SK-N-SH (cell line): ENCODE data around the gene KRT32. TPM values are rescaled to one million over a fixed set of nuclear protein-coding genes. Genes with fewer than 3 reads are reported as not detected.

Source experiments
- CTCF ChIA-PET: fragments of 300-600, 350-600 bp; formaldehyde crosslinking; extraction: SDS; loops from one replicate; lab custom pipeline; 2021; lab: Yijun Ruan, JAX
- POLR2A ChIA-PET: fragments of 350-600 bp; sonication (Branson Sonifier 250); formaldehyde crosslinking; extraction: SDS; loops from one replicate; lab custom pipeline; 2020; ENCODE audit warnings: antibody characterized with exemption, inconsistent platforms; lab: Yijun Ruan, JAX
- DNase-seq: peaks from one replicate; pipeline ENCODE4 v3.0.0; 2012
- H2AFZ ChIP-seq: fragments of 200-600 bp; sonication (generic); 2 replicates; pipeline ENCODE4 v1.8.1; 2016; ENCODE audit warnings: antibody characterized with exemption, mild to moderate bottlenecking, low read depth
- H3F3A ChIP-seq: fragments of 200-600 bp; sonication (generic); replicated peaks from 2 replicates; pipeline ENCODE3; 2016; ENCODE audit warnings: antibody characterized with exemption, mild to moderate bottlenecking; ENCODE audit not compliant: insufficient read depth
- H3K27ac ChIP-seq, 2 experiments: fragments of 200-500 bp in 1 of 2; fragments of 200-600 bp in 1 of 2; sonication (Bioruptor generic) in 1 of 2; sonication (generic), shearing (Covaris generic) in 1 of 2; 2 replicates each; pipeline versions ENCODE4 v1.5.1 to v1.6.1; 2014 to 2016; ENCODE audit warnings: low read depth in 2 of 2, inconsistent platforms in 1 of 2, low read length in 1 of 2, mild to moderate bottlenecking in 1 of 2, mixed read lengths in 1 of 2
- H3K27me3 ChIP-seq: fragments of 200-600 bp; sonication (generic), shearing (Covaris generic); 2 replicates; pipeline ENCODE4 v1.6.1; 2016; ENCODE audit warnings: mixed run types; ENCODE audit not compliant: insufficient read depth
- H3K36me3 ChIP-seq, 2 experiments: fragments of 200-500 bp in 1 of 2; fragments of 200-600 bp in 1 of 2; sonication (Bioruptor generic) in 1 of 2; sonication (generic) in 1 of 2; replicated peaks in 1 of 2; 2 replicates each; pipeline versions ENCODE3 to v1.5.1; 2014 to 2016; ENCODE audit warnings: low read length in 1 of 2, mild to moderate bottlenecking in 1 of 2; ENCODE audit not compliant: insufficient read depth in 2 of 2, control insufficient read depth in 1 of 2
- H3K4me1 ChIP-seq, 2 experiments: fragments of 200-500 bp in 1 of 2; fragments of 200-600 bp in 1 of 2; sonication (Bioruptor generic) in 1 of 2; sonication (generic), shearing (Covaris generic) in 1 of 2; 2 replicates each; pipeline versions ENCODE4 v1.5.1 to v1.6.1; 2014 to 2016; ENCODE audit warnings: low read depth in 1 of 2, low read length in 1 of 2, mixed run types in 1 of 2; ENCODE audit not compliant: insufficient read depth in 2 of 2, control insufficient read depth in 1 of 2
- H3K4me2 ChIP-seq: fragments of 200-600 bp; sonication (generic), shearing (Covaris generic); 2 replicates; pipeline ENCODE4 v1.6.1; 2017; ENCODE audit warnings: mixed run types
- H3K4me3 ChIP-seq, 2 experiments: fragments of 200-500 bp in 1 of 2; fragments of 200-600 bp in 1 of 2; sonication (Bioruptor generic) in 1 of 2; sonication (generic), shearing (Covaris generic) in 1 of 2; 2 replicates each; pipeline versions ENCODE4 v1.5.1 to v1.8.1; 2014 to 2016; ENCODE audit warnings: low read depth in 2 of 2, inconsistent platforms in 1 of 2, low read length in 1 of 2, mild to moderate bottlenecking in 1 of 2, mixed read lengths in 1 of 2, moderate library complexity in 1 of 2
- H3K79me2 ChIP-seq: fragments of 200-600 bp; sonication (generic); 2 replicates; pipeline ENCODE4 v1.8.1; 2017; ENCODE audit warnings: mild to moderate bottlenecking; ENCODE audit not compliant: insufficient read depth
- H3K9ac ChIP-seq: fragments of 200-600 bp; sonication (generic); 2 replicates; pipeline ENCODE4 v1.6.1; 2017; ENCODE audit warnings: mixed run types
- H3K9me2 ChIP-seq: fragments of 200-600 bp; sonication (generic); 2 replicates; pipeline ENCODE4 v1.6.1; 2017; ENCODE audit warnings: mixed run types
- H3K9me3 ChIP-seq: fragments of 200-600 bp; sonication (generic); 2 replicates; pipeline ENCODE4 v1.6.1; 2017; ENCODE audit warnings: mixed run types, mild to moderate bottlenecking, moderate library complexity
- H4K20me1 ChIP-seq: fragments of 200-600 bp; sonication (generic); 2 replicates; pipeline ENCODE4 v1.6.1; 2017; ENCODE audit warnings: mild to moderate bottlenecking, mixed run types; ENCODE audit not compliant: insufficient read depth
- ELF1 ChIP-seq: IDR thresholded peaks from 2 replicates; pipeline ENCODE4 v1.4.0; 2012
- EP300 ChIP-seq, 2 experiments: IDR thresholded peaks; 2 replicates each; pipeline versions ENCODE4 v1.4.0 to v1.6.1; 2012; ENCODE audit warnings: borderline replicate concordance in 1 of 2, low read depth in 1 of 2, low read length in 1 of 2
- EZH2phosphoT487 ChIP-seq: fragments of 200-600 bp; sonication (generic); IDR thresholded peaks from 2 replicates; pipeline ENCODE4 v1.6.1; 2017; ENCODE audit warnings: low read depth, mixed run types, mild to moderate bottlenecking, antibody characterized with exemption, moderate library complexity, borderline replicate concordance
- GATA2 ChIP-seq: sonication (generic); formaldehyde crosslinking; IDR thresholded peaks from 2 replicates; pipeline ENCODE4 v1.5.0; 2020; ENCODE audit warnings: mild to moderate bottlenecking, missing genetic modification reagents
- MEF2A ChIP-seq: IDR thresholded peaks from 2 replicates; pipeline ENCODE4 v1.4.0; 2012; ENCODE audit warnings: low read depth, borderline replicate concordance
- NFIC ChIP-seq: IDR thresholded peaks from 2 replicates; pipeline ENCODE4 v1.4.0; 2012; ENCODE audit warnings: borderline replicate concordance
- RAD21 ChIP-seq: IDR thresholded peaks from 2 replicates; pipeline ENCODE4 v1.6.1; 2012; ENCODE audit warnings: mild to moderate bottlenecking, low read length
- RCOR1 ChIP-seq: fragments of 150-350 bp; IDR thresholded peaks from 2 replicates; pipeline ENCODE4 v1.6.1; 2017; ENCODE audit warnings: antibody characterized with exemption, low read length
- RFX5 ChIP-seq: IDR thresholded peaks from 2 replicates; pipeline ENCODE4 v1.6.1; 2012; ENCODE audit warnings: mild to moderate bottlenecking, improper control_type of control experiment, low read length
- SIN3A ChIP-seq: IDR thresholded peaks from 2 replicates; pipeline ENCODE4 v1.6.1; 2012; ENCODE audit warnings: low read depth, mild to moderate bottlenecking, low read length, moderate library complexity, borderline replicate concordance
- SMC3 ChIP-seq: IDR thresholded peaks from 2 replicates; pipeline ENCODE4 v1.6.1; 2012; ENCODE audit warnings: low read depth, low read length, improper control_type of control experiment
- TEAD4 ChIP-seq: IDR thresholded peaks from 2 replicates; pipeline ENCODE4 v1.4.0; 2012; ENCODE audit warnings: mild to moderate bottlenecking, borderline replicate concordance; ENCODE audit not compliant: insufficient read depth
- WGBS: methylation state at CpG from one replicate; pipeline ENCODE4 v1.1.6; 2017; ENCODE audit warnings: low lambda C conversion rate; 5-methylcytosine and 5-hydroxymethylcytosine counted together
- polyA plus RNA-seq, 3 experiments: library from polyadenylated mRNA; depleted of rRNA; stranded (reverse); fragments of >200 nt; gene quantifications; 2 replicates each; pipeline ENCODE4 v1.2.3, GENCODE V29; 2012
- TF ChIP-seq, protein P1 (sequence below): IDR thresholded peaks from 2 replicates; pipeline ENCODE4 v1.4.0; 2012; ENCODE audit warnings: low read depth, borderline replicate concordance
- TF ChIP-seq, protein P2 (sequence below): fragments of 150-350 bp; IDR thresholded peaks from 2 replicates; pipeline ENCODE4 v1.6.1; 2017; ENCODE audit warnings: antibody characterized with exemption, low read length, low read depth, borderline replicate concordance
- TF ChIP-seq, protein P3 (sequence below): fragments of 150-350 bp; IDR thresholded peaks from 2 replicates; pipeline ENCODE4 v1.6.1; 2016; ENCODE audit warnings: mild to moderate bottlenecking, low read depth, low read length
- TF ChIP-seq, protein P4 (sequence below): fragments of 200-600 bp; sonication (generic); IDR thresholded peaks from 2 replicates; pipeline ENCODE4 v1.6.1; 2017; ENCODE audit warnings: antibody characterized with exemption, mild to moderate bottlenecking, moderate library complexity
- TF ChIP-seq, protein P5 (sequence below): IDR thresholded peaks from 2 replicates; pipeline ENCODE4 v1.4.0; 2012; ENCODE audit warnings: low read depth

The KRT32 gene
- polyA plus RNA-seq, 1 of the 3 experiments (the other 2 are of a cell fraction), result not detected

DNA sequence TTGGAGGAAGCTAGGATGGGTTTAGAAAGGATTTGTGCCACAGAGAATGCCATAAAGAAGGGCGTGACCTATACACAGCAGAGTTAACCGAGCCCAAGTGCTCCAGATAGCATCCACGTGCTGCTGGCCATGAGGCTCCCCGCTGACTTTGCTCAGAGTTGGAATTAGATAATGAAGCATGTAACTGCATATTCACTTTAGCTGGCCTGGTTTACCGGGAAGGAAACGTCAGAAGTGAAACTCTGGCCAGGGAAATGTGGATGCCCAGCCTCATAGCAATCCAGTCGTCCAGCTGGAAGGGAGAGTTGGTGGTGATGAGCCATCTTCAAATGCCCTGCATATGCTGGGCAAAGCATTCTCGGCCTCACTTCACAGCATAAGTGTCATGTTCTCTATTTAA is 7.7 kb upstream of the KRT32 start:
- POLR2A ChIA-PET, result no interaction called here
- Histone ChIP-seq H3F3A (no peaks in the 10 kb centered on the region), H3K36me3 (no peaks in the 10 kb centered on the region), H3K79me2 (no peaks in the 10 kb centered on the region), H3K4me2 (no peak overlapping the region)
- TF ChIP-seq, protein P1, sequence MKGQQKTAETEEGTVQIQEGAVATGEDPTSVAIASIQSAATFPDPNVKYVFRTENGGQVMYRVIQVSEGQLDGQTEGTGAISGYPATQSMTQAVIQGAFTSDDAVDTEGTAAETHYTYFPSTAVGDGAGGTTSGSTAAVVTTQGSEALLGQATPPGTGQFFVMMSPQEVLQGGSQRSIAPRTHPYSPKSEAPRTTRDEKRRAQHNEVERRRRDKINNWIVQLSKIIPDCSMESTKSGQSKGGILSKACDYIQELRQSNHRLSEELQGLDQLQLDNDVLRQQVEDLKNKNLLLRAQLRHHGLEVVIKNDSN, result no peak
- TF ChIP-seq ELF1 (no peak), RCOR1 (no peak), TEAD4 (no peak), MEF2A (no peak), RFX5 (no peak), GATA2 (CRISPR knock-in tag) (no peak), SIN3A (no peak), NFIC (no peak), EZH2phosphoT487 (no peak), SMC3 (no peak), RAD21 (no peak), EP300 (IDR thresholded peaks at IDR 0.05; ENCODE audit: borderline replicate concordance in 1 of 2, low read depth in 1 of 2, low read length in 1 of 2) (no peak)
- TF ChIP-seq, protein P2, sequence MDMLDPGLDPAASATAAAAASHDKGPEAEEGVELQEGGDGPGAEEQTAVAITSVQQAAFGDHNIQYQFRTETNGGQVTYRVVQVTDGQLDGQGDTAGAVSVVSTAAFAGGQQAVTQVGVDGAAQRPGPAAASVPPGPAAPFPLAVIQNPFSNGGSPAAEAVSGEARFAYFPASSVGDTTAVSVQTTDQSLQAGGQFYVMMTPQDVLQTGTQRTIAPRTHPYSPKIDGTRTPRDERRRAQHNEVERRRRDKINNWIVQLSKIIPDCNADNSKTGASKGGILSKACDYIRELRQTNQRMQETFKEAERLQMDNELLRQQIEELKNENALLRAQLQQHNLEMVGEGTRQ, result no peak
- TF ChIP-seq, protein P3, sequence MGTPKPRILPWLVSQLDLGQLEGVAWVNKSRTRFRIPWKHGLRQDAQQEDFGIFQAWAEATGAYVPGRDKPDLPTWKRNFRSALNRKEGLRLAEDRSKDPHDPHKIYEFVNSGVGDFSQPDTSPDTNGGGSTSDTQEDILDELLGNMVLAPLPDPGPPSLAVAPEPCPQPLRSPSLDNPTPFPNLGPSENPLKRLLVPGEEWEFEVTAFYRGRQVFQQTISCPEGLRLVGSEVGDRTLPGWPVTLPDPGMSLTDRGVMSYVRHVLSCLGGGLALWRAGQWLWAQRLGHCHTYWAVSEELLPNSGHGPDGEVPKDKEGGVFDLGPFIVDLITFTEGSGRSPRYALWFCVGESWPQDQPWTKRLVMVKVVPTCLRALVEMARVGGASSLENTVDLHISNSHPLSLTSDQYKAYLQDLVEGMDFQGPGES, result no peak
- TF ChIP-seq, protein P4, sequence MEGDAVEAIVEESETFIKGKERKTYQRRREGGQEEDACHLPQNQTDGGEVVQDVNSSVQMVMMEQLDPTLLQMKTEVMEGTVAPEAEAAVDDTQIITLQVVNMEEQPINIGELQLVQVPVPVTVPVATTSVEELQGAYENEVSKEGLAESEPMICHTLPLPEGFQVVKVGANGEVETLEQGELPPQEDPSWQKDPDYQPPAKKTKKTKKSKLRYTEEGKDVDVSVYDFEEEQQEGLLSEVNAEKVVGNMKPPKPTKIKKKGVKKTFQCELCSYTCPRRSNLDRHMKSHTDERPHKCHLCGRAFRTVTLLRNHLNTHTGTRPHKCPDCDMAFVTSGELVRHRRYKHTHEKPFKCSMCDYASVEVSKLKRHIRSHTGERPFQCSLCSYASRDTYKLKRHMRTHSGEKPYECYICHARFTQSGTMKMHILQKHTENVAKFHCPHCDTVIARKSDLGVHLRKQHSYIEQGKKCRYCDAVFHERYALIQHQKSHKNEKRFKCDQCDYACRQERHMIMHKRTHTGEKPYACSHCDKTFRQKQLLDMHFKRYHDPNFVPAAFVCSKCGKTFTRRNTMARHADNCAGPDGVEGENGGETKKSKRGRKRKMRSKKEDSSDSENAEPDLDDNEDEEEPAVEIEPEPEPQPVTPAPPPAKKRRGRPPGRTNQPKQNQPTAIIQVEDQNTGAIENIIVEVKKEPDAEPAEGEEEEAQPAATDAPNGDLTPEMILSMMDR, result no peak
- TF ChIP-seq, protein P5, sequence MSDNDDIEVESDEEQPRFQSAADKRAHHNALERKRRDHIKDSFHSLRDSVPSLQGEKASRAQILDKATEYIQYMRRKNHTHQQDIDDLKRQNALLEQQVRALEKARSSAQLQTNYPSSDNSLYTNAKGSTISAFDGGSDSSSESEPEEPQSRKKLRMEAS, result no peak
- TF ChIP-seq, all 33 proteins: peak for 0
- Histone ChIP-seq H3K9me3 (no peaks in the 10 kb centered on the region; the same call in 1 of the 2 replicates), H3K4me1 (no peaks in the 10 kb centered on the region), H3K9ac (no peak overlapping the region), H3K9me2 (no peaks in the 10 kb centered on the region), H3K27me3 (no peaks in the 10 kb centered on the region), H2AFZ (no peak overlapping the region), H3K4me3 (no peak overlapping the region), H4K20me1 (no peaks in the 10 kb centered on the region), H3K27ac (no peak overlapping the region)
- 17% methylated on average over 6 of the region's 8 CpGs for WGBS
- no peak for DNase-seq
- CTCF ChIA-PET, result interaction anchor here (0.9 to 3.0 kb wide), 3 partner anchors 16 to 105 kb away, joined by 3 to 15 read pairs (median 3); no protein-coding TSS in a partner anchor
